ENCODE data around the gene CGREF1.
A peak's percentile ranks its signal among the peaks of the same experiment; 100 is the strongest.

CGREF1 gene

DNA sequence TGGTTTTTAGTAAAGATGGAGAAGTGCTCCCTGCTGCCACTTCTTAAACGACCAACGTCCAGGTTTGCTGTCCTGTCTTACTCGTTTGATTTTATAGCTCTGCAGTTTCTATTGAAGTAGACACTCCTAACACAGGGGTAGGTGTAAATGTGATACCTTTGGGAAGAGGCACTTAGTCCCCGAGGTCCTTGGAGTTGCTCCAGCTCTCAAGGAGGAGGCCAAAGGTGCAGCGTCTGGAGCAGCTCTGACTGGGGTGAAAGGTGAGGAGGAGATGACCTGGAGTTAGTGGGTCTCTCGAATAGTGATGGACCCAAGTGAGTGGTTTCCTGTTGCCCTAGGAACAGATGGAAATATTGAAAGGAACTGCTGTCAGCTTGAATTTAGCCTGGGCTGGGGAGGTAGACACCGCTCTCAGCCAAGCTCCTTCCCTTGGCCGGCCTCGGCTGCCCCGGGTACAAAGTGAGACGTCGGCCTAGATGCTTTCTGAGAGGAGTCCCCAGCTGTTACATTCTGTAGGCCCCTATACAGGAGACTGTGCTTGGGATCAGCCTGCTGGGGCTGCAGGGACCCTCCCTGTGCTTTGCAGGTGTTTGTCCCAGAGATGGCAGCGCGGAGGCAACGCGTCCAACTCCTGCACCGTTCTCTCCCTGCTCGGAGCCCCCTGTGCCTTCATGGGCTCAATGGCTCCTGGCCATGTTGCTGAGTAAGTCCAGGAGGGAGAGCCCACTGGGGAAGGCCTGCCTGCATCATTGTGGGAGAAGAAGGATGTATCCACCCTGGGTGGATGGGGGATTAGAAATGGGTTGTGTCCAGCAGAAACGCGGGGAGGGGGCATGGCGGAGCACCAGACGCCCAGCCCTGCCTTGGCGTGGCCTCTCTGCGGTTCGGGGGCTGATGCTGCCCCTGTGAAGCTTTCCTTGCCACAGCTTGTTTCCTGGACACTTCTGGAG lies 26.9 kb downstream of the CGREF1 start:
- FAIRE-seq (no peak), DNase-seq (ENCODE audit: insufficient read length, low spot score) (no peak)
- TF ChIP-seq SPI1 (IDR thresholded peaks at IDR 0.05; ENCODE audit: low read depth, low read length) (no peak), POLR2AphosphoS5 (IDR thresholded peaks at IDR 0.05; ENCODE audit: low read depth, low read length) (no peak), PAX5 (IDR thresholded peaks at IDR 0.05; ENCODE audit: insufficient read depth, low read length, severe bottlenecking) (no peak), POLR2A (IDR thresholded peaks at IDR 0.05; ENCODE audit: low read depth, low read length) (no peak), TAF1 (IDR thresholded peaks at IDR 0.05; ENCODE audit: low read depth, low read length) (no peak), POU2F2 (IDR thresholded peaks at IDR 0.05; ENCODE audit: low read depth, low read length) (no peak)

DNA sequence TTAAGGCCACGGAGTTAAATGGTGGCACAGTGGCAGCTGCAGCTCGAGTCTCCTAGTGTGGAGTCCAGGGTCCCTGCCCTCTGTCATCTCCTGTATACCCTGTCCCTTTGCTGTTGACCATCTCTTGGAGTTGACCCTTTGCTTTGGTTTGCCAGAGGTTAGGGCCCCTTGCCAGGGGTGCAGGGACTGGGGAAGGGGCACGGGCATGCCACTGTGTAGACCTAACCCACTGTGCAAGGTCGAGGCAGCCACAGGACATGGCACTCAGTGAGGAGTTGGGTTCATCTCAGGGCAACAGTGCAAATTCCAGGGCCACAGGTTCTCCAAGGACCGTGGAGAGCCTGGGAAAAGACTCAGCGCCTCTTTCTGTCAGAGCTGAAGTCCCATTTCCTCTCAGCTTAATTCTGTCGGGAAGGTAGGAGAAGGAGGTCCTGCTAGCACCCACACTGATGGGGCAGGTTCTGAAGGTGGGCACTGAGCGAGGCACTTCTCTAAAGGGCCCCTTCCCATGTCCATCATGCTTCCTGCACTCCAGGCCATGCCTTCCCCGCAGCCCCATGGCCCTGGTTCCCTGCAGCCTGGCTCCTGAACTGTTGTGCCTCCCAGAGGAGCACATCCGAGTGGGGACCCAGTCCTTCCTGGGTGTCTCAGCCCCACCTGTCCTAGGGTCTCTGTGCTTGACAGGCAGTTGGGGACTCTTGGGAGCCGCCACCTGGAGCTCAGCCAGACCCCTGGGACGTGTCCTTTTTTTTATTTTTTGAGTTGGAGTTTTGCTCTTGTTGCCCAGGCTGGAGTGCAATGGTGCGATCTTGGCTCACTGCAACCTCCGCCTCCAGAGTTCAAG lies 29.6 kb downstream of the CGREF1 start:
- no peak for TF ChIP-seq POU2F2 (IDR thresholded peaks at IDR 0.05; ENCODE audit: low read depth, low read length)
- no peak for TF ChIP-seq TAF1 (IDR thresholded peaks at IDR 0.05; ENCODE audit: low read depth, low read length)
- TF ChIP-seq POLR2A (IDR thresholded peaks at IDR 0.05; ENCODE audit: low read depth, low read length), result no peak
- no peak for TF ChIP-seq SPI1 (IDR thresholded peaks at IDR 0.05; ENCODE audit: low read depth, low read length)
- TF ChIP-seq PAX5 (IDR thresholded peaks at IDR 0.05; ENCODE audit: insufficient read depth, low read length, severe bottlenecking), result no peak
- TF ChIP-seq POLR2AphosphoS5 (IDR thresholded peaks at IDR 0.05; ENCODE audit: low read depth, low read length), result no peak
- no peak for FAIRE-seq
- DNase-seq (ENCODE audit: insufficient read length, low spot score), result no peak

DNA sequence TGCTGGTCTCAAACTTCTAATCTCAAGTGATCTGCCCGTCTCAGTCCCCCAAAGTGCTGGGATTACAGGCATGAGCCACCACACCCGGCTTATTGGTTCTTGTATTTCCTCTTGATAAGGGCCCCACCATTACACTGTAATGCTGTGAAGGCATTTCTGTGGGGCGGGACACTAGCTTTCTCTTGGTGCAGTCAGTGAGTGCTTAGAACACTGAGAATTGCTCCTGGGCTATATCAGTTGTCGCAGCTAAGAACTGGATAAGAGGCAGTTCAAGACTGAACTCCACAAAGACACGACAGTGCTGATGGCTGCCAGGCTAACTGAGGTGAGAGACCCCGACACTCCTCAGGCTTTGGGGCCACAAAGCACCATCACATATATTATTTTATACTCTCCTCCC lies 30.3 kb downstream of the CGREF1 start:
- DNase-seq (ENCODE audit: insufficient read length, low spot score) (no peak), FAIRE-seq (no peak)
- TF ChIP-seq TAF1 (IDR thresholded peaks at IDR 0.05; ENCODE audit: low read depth, low read length), result no peak
- TF ChIP-seq POLR2AphosphoS5 (IDR thresholded peaks at IDR 0.05; ENCODE audit: low read depth, low read length), result no peak
- no peak for TF ChIP-seq SPI1 (IDR thresholded peaks at IDR 0.05; ENCODE audit: low read depth, low read length)
- no peak for TF ChIP-seq POU2F2 (IDR thresholded peaks at IDR 0.05; ENCODE audit: low read depth, low read length)
- no peak for TF ChIP-seq POLR2A (IDR thresholded peaks at IDR 0.05; ENCODE audit: low read depth, low read length)
- no peak for TF ChIP-seq PAX5 (IDR thresholded peaks at IDR 0.05; ENCODE audit: insufficient read depth, low read length, severe bottlenecking)

DNA sequence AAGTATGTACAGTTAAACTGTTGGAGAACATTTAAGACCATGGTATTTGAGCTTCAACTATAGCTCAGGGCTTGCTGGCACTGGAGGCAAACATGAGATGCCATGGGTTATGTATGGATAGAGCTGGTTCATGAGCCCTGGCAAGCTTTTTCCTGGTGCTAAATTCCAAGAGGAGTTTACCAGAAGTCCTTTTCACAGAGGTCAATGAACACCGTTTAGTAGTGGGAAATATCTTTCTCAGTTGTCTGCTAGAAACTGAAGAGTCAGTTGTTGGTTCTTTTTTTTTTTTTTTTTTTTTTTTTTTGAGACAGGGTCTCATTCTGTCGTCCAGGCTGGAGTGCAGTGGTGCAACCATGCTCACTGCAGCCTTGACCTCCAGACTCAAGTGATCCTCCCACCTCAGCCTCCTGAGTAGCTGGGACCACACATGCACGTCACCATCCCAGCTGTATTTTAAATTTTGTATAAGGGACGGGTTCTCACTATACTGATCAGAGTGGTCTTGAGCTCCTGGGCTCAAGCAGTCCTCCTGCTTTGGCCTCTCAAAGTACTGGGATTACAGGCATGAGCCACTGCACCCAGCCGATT lies 31.0 kb downstream of the CGREF1 start:
- DNase-seq (ENCODE audit: insufficient read length, low spot score) (no peak), FAIRE-seq (no peak)
- no peak for TF ChIP-seq POLR2A (IDR thresholded peaks at IDR 0.05; ENCODE audit: low read depth, low read length)
- no peak for TF ChIP-seq SPI1 (IDR thresholded peaks at IDR 0.05; ENCODE audit: low read depth, low read length)
- TF ChIP-seq POLR2AphosphoS5 (IDR thresholded peaks at IDR 0.05; ENCODE audit: low read depth, low read length), result no peak
- no peak for TF ChIP-seq TAF1 (IDR thresholded peaks at IDR 0.05; ENCODE audit: low read depth, low read length)
- no peak for TF ChIP-seq PAX5 (IDR thresholded peaks at IDR 0.05; ENCODE audit: insufficient read depth, low read length, severe bottlenecking)
- TF ChIP-seq POU2F2 (IDR thresholded peaks at IDR 0.05; ENCODE audit: low read depth, low read length), result no peak

DNA sequence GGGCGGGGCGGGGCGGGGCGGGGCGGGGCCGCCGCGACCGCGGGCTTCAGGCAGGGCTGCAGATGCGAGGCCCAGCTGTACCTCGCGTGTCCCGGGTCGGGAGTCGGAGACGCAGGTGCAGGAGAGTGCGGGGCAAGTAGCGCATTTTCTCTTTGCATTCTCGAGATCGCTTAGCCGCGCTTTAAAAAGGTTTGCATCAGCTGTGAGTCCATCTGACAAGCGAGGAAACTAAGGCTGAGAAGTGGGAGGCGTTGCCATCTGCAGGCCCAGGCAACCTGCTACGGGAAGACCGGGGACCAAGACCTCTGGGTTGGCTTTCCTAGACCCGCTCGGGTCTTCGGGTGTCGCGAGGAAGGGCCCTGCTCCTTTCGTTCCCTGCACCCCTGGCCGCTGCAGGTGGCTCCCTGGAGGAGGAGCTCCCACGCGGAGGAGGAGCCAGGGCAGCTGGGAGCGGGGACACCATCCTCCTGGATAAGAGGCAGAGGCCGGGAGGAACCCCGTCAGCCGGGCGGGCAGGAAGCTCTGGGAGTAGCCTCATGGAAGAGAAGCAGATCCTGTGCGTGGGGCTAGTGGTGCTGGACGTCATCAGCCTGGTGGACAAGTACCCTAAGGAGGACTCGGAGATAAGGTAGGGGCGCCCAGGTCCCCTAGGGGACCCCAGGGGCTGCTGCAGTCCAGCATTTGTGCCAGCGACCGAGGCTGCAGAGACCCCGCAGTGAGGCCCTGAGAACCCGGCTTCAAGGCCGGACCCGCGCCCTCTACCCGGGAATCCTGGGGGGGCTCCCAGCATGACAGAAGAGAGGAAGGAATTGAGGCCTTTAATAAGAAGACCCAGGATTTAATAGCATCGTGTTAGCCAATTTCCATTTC lies 32.0 kb downstream of the CGREF1 start, which contains the start of gene KHK:
Gene KHK, plus strand, starts transcription at position 49 of the 870 bp plus-strand sequence. Its CDS starts 488 bp downstream, at position 537.
- TF ChIP-seq POLR2A (IDR thresholded peaks at IDR 0.05; ENCODE audit: low read depth, low read length) (no peak), TAF1 (IDR thresholded peaks at IDR 0.05; ENCODE audit: low read depth, low read length) (no peak), SPI1 (IDR thresholded peaks at IDR 0.05; ENCODE audit: low read depth, low read length) (no peak), POLR2AphosphoS5 (IDR thresholded peaks at IDR 0.05; ENCODE audit: low read depth, low read length) (no peak), PAX5 (IDR thresholded peaks at IDR 0.05; ENCODE audit: insufficient read depth, low read length, severe bottlenecking) (no peak), POU2F2 (IDR thresholded peaks at IDR 0.05; ENCODE audit: low read depth, low read length) (no peak)
- DNase-seq (ENCODE audit: insufficient read length, low spot score), result peak; percentile 51
- FAIRE-seq, result no peak

DNA sequence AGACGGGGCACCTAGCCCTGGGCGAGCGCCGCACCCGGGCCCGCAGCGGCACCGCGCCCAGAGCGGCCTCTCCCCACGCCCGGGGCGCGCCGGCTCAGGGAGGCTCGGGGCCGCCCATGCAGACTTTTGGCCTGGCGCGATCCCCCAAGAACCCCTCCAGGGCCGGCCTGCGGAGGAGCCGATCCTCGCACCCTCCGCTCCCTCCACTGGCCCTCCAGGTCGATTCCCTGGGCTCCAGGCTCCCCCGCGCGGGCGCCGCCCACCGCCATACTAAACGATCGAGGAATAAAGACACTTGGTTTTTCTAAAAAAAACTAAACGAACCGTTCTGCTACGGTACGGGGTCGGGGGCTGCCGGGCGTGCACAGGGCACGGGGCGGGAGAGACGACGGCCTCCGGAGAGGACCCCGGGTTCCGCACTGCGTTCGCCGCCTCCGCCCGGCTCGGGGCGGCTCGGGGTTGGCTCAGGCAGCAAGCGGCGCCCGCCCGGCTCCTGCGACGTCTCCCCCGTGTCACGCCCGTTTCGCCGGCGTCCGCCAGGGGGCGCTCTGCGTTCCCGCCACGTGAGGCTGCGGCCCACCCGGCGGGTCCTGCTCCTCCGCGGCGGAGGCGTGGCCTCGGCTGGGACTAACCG lies 32.7 kb downstream of the CGREF1 start:
- TF ChIP-seq POLR2AphosphoS5 (IDR thresholded peaks at IDR 0.05; ENCODE audit: low read depth, low read length) (no peak), POLR2A (IDR thresholded peaks at IDR 0.05; ENCODE audit: low read depth, low read length) (0 out of 2 replicates have a peak, but pooled peaks have one; percentile 32), SPI1 (IDR thresholded peaks at IDR 0.05; ENCODE audit: low read depth, low read length) (no peak), PAX5 (IDR thresholded peaks at IDR 0.05; ENCODE audit: insufficient read depth, low read length, severe bottlenecking) (no peak), TAF1 (IDR thresholded peaks at IDR 0.05; ENCODE audit: low read depth, low read length) (no peak)
- peak; percentile 99 for DNase-seq (ENCODE audit: insufficient read length, low spot score)
- FAIRE-seq, result peak; percentile 89

DNA sequence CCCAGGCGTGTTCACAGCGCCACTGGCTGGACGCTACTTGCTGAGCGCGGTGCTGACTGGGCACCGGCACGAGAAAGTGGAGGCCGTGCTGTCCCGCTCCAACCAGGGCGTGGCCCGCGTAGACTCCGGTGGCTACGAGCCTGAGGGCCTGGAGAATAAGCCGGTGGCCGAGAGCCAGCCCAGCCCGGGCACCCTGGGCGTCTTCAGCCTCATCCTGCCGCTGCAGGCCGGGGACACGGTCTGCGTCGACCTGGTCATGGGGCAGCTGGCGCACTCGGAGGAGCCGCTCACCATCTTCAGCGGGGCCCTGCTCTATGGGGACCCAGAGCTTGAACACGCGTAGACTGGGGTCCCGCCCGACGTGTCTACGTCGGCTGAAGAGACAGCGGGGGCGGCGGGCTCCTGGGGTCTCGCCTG lies 33.2 kb downstream of the CGREF1 start:
- no peak for DNase-seq (ENCODE audit: insufficient read length, low spot score)
- TF ChIP-seq PAX5 (IDR thresholded peaks at IDR 0.05; ENCODE audit: insufficient read depth, low read length, severe bottlenecking) (no peak), POU2F2 (IDR thresholded peaks at IDR 0.05; ENCODE audit: low read depth, low read length) (no peak), TAF1 (IDR thresholded peaks at IDR 0.05; ENCODE audit: low read depth, low read length) (no peak), POLR2A (IDR thresholded peaks at IDR 0.05; ENCODE audit: low read depth, low read length) (no peak), POLR2AphosphoS5 (IDR thresholded peaks at IDR 0.05; ENCODE audit: low read depth, low read length) (no peak), SPI1 (IDR thresholded peaks at IDR 0.05; ENCODE audit: low read depth, low read length) (no peak)
- FAIRE-seq, result peak; percentile 85

All from GM12891 (cell line).